Measurements from ENCODE around the gene CD22. TPM values are rescaled to one million over a fixed set of nuclear protein-coding genes. Genes with fewer than 3 reads are reported as not detected.

The CD22 gene
- polyA plus RNA-seq, 3 donors from 2014 or later = 0.93 to 2.2 TPM; not detected in 1

GRCh38 chr19:35331551-35332214 lies 2.7 kb downstream of the CD22 start:
- H3K27ac Mint-ChIP-seq = no peak overlapping the region
- no peak for DNase-seq
- H3K4me3 Mint-ChIP-seq = no peak overlapping the region
- no peaks in the 10 kb centered on the region for H3K4me1 Mint-ChIP-seq
- H3K9me3 Mint-ChIP-seq = no peaks in the 10 kb centered on the region
- peaks cover 10 to 14% (median 13%) of the 10 kb centered on the region in 3 donors for H3K27me3 Mint-ChIP-seq (ENCODE audit: low read depth in 3 of 3)
- H3K36me3 Mint-ChIP-seq = no peaks in the 10 kb centered on the region

DNA sequence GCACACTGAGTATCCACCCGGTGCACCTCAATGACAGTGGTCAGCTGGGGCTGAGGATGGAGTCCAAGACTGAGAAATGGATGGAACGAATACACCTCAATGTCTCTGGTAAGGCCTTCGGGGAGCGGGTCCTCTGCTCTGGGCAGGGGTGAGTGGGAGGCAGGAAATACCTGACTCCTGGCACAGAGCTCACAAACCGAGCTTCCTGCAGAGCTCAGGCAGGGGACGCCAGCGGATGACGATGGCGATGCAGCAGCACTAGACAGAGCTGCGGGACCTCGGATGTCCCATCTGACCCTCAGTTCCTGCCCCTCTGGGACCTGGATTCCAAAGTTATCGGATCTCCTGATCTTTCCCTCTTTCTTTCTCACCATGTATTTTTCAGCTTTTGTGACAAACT lies 3.8 kb downstream of the CD22 start:
- no peak for DNase-seq
- Mint-ChIP-seq H3K4me3 (no peak overlapping the region), H3K27me3 (ENCODE audit: low read depth in 3 of 3) (peaks cover 8 to 14% (median 10%) of the 10 kb centered on the region in 3 donors), H3K4me1 (no peaks in the 10 kb centered on the region), H3K9me3 (no peaks in the 10 kb centered on the region), H3K27ac (no peak overlapping the region), H3K36me3 (no peaks in the 10 kb centered on the region)

GRCh38 chr19:35334144-35334753 lies 5.3 kb downstream of the CD22 start:
- Mint-ChIP-seq H3K4me1 (no peaks in the 10 kb centered on the region), H3K36me3 (no peaks in the 10 kb centered on the region), H3K4me3 (no peak overlapping the region), H3K27me3 (ENCODE audit: low read depth in 3 of 3) (peaks cover 7 to 14% (median 8%) of the 10 kb centered on the region in 3 donors), H3K27ac (no peak overlapping the region), H3K9me3 (no peaks in the 10 kb centered on the region)
- no peak for DNase-seq

DNA sequence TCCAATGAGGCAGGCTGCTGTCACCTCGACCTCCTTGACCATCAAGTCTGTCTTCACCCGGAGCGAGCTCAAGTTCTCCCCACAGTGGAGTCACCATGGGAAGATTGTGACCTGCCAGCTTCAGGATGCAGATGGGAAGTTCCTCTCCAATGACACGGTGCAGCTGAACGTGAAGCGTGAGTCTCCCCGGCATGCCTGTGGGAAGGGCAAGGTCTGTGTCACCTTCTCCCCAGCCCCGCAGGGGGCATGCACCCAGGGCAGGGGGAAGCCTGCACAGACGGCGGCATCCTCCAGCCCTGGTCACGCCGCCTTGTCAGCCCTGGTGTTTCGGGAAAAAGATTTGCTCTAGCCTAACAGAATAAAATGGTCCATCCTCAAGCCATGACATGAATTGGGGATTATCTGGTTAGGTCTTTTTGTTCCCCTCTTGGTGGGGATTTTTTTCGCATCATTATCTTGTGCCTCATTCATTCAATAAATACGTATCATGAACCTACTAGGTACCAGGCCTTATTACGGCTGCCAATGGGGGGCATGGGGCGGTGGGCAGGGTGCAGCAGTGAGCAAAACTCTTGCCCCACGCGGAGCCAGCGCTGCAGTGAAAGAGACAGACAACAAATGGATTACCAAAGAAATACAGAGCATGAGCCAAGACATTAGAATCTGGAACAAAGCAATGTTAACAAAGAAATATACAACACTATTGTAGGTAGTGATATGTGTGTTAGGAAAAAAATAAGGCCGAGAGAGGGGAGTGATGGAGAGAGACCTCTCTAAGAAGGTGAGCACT lies 7.4 kb downstream of the CD22 start:
- Mint-ChIP-seq H3K36me3 (no peaks in the 10 kb centered on the region), H3K27ac (no peak overlapping the region), H3K27me3 (ENCODE audit: low read depth in 3 of 3) (peaks cover 5 to 6% (median 6%) of the 10 kb centered on the region in 3 donors), H3K4me1 (no peaks in the 10 kb centered on the region), H3K4me3 (no peak overlapping the region), H3K9me3 (no peaks in the 10 kb centered on the region)
- DNase-seq = no peak

DNA sequence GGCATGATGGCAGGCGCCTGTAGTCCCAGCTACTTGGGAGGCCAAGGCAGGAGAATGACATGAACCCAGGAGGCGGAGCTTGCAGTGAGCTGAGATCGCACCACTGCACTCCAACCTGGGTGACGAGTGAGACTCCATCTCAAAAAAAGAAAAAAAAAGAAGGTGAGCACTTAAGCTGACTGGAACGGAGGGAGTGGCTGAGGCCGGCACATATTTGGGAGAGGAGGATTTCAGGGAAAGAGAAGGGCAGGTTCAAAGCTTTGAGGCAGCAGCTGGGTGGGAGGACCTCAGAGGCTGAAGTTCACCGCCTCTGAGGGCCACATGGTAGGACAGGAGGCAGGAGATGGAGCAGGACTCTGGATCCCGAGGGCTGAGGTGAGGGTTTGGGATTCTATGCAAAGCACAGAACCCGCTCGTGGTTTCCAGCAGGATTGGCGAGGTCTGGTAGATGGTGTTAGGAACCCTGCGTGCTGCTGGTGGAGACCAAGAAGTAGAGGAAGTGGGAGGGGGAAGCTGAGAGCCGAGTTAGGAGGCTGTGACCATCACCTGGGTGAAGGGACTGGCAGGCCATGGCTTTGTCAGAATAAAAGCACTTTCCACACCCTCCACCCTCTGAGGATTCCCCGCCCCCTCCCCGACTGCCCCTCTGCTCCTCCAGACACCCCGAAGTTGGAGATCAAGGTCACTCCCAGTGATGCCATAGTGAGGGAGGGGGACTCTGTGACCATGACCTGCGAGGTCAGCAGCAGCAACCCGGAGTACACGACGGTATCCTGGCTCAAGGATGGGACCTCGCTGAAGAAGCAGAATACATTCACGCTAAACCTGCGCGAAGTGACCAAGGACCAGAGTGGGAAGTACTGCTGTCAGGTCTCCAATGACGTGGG lies 8.4 kb downstream of the CD22 start:
- H3K9me3 Mint-ChIP-seq = no peaks in the 10 kb centered on the region
- H3K27me3 Mint-ChIP-seq (ENCODE audit: low read depth in 3 of 3) = peaks cover 5 to 7% (median 6%) of the 10 kb centered on the region in 3 donors
- no peaks in the 10 kb centered on the region for H3K4me1 Mint-ChIP-seq
- no peaks in the 10 kb centered on the region for H3K36me3 Mint-ChIP-seq
- H3K27ac Mint-ChIP-seq = no peak overlapping the region
- no peak overlapping the region for H3K4me3 Mint-ChIP-seq
- no peak for DNase-seq

DNA sequence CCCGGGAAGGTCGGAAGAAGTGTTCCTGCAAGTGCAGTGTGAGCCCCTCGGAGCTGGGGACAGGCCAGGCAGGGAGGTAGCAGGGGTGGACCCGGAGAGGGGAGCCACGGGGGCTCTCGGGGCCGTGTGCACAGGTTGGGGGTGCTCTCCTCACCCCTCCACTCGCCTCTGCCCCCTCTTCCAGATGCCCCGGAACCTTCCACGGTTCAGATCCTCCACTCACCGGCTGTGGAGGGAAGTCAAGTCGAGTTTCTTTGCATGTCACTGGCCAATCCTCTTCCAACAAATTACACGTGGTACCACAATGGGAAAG lies 9.0 kb downstream of the CD22 start:
- H3K27ac Mint-ChIP-seq = no peak overlapping the region
- no peak overlapping the region for H3K4me3 Mint-ChIP-seq
- no peak for DNase-seq
- no peaks in the 10 kb centered on the region for H3K9me3 Mint-ChIP-seq
- H3K4me1 Mint-ChIP-seq = no peaks in the 10 kb centered on the region
- H3K36me3 Mint-ChIP-seq = no peaks in the 10 kb centered on the region
- peaks cover 5 to 6% (median 6%) of the 10 kb centered on the region in 3 donors for H3K27me3 Mint-ChIP-seq (ENCODE audit: low read depth in 3 of 3)

DNA sequence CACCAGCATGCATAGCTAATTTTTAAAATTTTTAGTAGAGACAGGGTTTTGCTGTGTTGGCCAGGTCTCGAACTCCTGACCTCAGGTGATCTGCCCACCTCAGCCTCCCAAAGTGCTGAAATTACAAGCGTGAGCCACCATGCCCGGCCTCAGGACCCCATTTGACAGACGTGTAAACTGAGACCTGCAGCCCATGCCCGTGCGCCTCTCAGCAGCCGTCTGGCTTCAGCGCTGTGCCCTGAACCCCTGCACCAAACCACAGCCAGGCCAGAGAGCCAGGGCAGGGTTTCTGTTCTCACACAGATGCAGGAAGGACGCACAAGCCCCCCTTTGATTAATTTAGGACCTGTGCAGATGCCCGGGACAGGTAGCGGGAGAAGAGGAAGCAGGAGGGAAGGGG lies 11.4 kb downstream of the CD22 start:
- H3K9me3 Mint-ChIP-seq = peaks cover 0 to 1% (median 0%) of the 10 kb centered on the region in 6 donors
- H3K27ac Mint-ChIP-seq = no peak overlapping the region
- no peaks in the 10 kb centered on the region for H3K36me3 Mint-ChIP-seq
- H3K4me1 Mint-ChIP-seq = no peaks in the 10 kb centered on the region
- no peak overlapping the region for H3K4me3 Mint-ChIP-seq
- H3K27me3 Mint-ChIP-seq (ENCODE audit: low read depth in 3 of 3) = peaks cover 3 to 4% (median 3%) of the 10 kb centered on the region in 3 donors
- no peak for DNase-seq

- no peaks in the 10 kb centered on the region for H3K36me3 Mint-ChIP-seq
- H3K4me1 Mint-ChIP-seq = no peaks in the 10 kb centered on the region
- H3K27me3 Mint-ChIP-seq (ENCODE audit: low read depth in 3 of 3) = peaks cover 3 to 5% (median 3%) of the 10 kb centered on the region in 3 donors
- H3K4me3 Mint-ChIP-seq = no peak overlapping the region
- H3K9me3 Mint-ChIP-seq = peaks cover 0 to 1% (median 0%) of the 10 kb centered on the region in 6 donors
- no peak overlapping the region for H3K27ac Mint-ChIP-seq
- DNase-seq = no peak
Measured at GRCh38 chr19:35341006-35341405, 12.0 kb downstream of the CD22 start.

- DNase-seq = no peak
- no peak overlapping the region for H3K27ac Mint-ChIP-seq
- H3K36me3 Mint-ChIP-seq = no peaks in the 10 kb centered on the region
- H3K4me1 Mint-ChIP-seq = peaks cover 2 to 6% of the 10 kb centered on the region in 2 donors
- no peak overlapping the region for H3K4me3 Mint-ChIP-seq
- peaks cover 4 to 9% (median 6%) of the 10 kb centered on the region in 3 donors for H3K27me3 Mint-ChIP-seq (ENCODE audit: low read depth in 3 of 3)
- H3K9me3 Mint-ChIP-seq = peaks cover 0 to 1% (median 0%) of the 10 kb centered on the region in 6 donors
Measured at GRCh38 chr19:35341565-35342225, 12.7 kb downstream of the CD22 start.

DNA sequence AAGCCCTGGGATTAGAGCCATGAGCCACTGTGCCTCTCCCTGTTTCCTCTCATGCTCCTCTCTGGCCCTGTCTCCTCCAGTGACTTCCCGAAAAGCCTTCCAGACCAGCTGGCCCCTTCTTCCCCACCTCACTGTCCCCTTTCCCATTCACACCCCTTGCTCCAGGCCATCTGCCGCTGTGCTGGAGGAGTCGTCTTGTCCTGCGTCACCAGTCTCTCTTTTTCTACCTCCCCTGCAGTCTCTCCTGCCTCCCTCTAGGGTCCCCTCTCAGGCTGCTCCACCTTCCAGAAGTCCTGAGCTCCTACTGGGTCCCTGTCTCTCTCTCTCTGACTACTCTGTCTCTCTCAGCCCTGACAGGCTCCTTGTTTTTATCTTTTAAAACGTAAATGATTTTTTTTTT lies 13.4 kb downstream of the CD22 start:
- Mint-ChIP-seq H3K36me3 (no peaks in the 10 kb centered on the region), H3K4me1 (peaks cover 9 to 14% of the 10 kb centered on the region in 2 donors), H3K4me3 (no peak overlapping the region), H3K9me3 (peaks cover 0 to 1% (median 0%) of the 10 kb centered on the region in 6 donors), H3K27me3 (ENCODE audit: low read depth in 3 of 3) (peaks cover 5 to 9% (median 6%) of the 10 kb centered on the region in 3 donors), H3K27ac (no peak overlapping the region)
- no peak for DNase-seq

DNA sequence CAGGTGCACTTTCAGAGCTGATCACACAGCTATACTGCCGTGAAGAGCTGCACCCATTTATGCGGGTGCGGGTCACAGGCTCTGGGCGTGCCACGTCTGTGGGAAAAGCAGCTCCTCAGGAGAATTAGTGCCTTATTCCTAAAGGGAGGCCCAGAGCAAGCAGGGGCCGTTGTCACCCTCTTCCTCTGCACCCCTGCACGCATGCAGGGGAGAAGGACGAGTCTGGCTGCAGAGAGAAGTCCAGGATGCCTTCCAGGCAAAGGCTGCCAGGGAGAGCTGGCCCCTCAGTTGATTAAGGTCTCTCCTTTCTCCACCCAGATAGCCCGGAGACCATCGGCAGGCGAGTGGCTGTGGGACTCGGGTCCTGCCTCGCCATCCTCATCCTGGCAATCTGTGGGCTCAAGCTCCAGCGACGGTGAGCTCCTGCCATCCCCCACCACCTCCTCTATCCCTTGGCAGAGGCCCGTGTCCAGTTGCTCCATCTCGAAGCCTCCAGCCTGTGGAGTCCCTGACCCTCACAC lies 15.6 kb downstream of the CD22 start:
- no peak overlapping the region for H3K4me3 Mint-ChIP-seq
- no peak for DNase-seq
- H3K36me3 Mint-ChIP-seq = no peaks in the 10 kb centered on the region
- no peak overlapping the region for H3K27ac Mint-ChIP-seq
- H3K4me1 Mint-ChIP-seq = peaks cover 14 to 20% of the 10 kb centered on the region in 2 donors
- H3K9me3 Mint-ChIP-seq = peaks cover 0 to 1% (median 0%) of the 10 kb centered on the region in 6 donors
- H3K27me3 Mint-ChIP-seq (ENCODE audit: low read depth in 3 of 3) = peaks cover 4 to 9% (median 5%) of the 10 kb centered on the region in 3 donors

- peaks cover 4 to 9% (median 5%) of the 10 kb centered on the region in 3 donors for H3K27me3 Mint-ChIP-seq (ENCODE audit: low read depth in 3 of 3)
- DNase-seq = no peak
- H3K27ac Mint-ChIP-seq = no peak overlapping the region
- no peak overlapping the region for H3K4me3 Mint-ChIP-seq
- H3K9me3 Mint-ChIP-seq = peaks cover 0 to 1% (median 0%) of the 10 kb centered on the region in 6 donors
- H3K36me3 Mint-ChIP-seq = no peaks in the 10 kb centered on the region
- peaks cover 14 to 20% of the 10 kb centered on the region in 2 donors for H3K4me1 Mint-ChIP-seq
Measured at GRCh38 chr19:35345671-35346111, 16.7 kb downstream of the CD22 start.

All from immature natural killer cell (primary cell).